Liver (tissue), 9 donors: ENCODE data around the gene MAP3K13. TPM values are rescaled to one million over a fixed set of nuclear protein-coding genes. Genes with fewer than 3 reads are reported as not detected.

Experiments used
- DNase-seq: peaks from one replicate; pipeline ENCODE4 v3.0.0-alpha.2; 2017; ENCODE audit warnings: low spot score
- H3K27ac ChIP-seq, 2 donors: one replicate each; pipeline ENCODE4 v1.7.0; 2013; ENCODE audit warnings: inconsistent platforms in 2 of 2, low read length in 2 of 2, control low read depth in 1 of 2, low read depth in 1 of 2, mild to moderate bottlenecking in 1 of 2
- H3K27me3 ChIP-seq, 4 donors: one replicate each; pipeline versions ENCODE4 v1.6.1 to v1.7.0; 2013; ENCODE audit warnings: low read length in 3 of 4, inconsistent platforms in 1 of 4, mild to moderate bottlenecking in 1 of 4, moderate library complexity in 1 of 4; ENCODE audit not compliant: control insufficient read depth in 4 of 4, insufficient read depth in 4 of 4
- H3K36me3 ChIP-seq, 4 donors: one replicate each; pipeline versions ENCODE4 v1.6.1 to v1.7.0; 2013; ENCODE audit warnings: low read length in 3 of 4, mild to moderate bottlenecking in 3 of 4, low read depth in 1 of 4, moderate library complexity in 1 of 4; ENCODE audit not compliant: control insufficient read depth in 4 of 4, insufficient read depth in 3 of 4
- H3K4me1 ChIP-seq, 4 donors: one replicate each; pipeline versions ENCODE4 v1.6.1 to v1.7.0; 2013; ENCODE audit warnings: low read length in 3 of 4, mild to moderate bottlenecking in 3 of 4, moderate library complexity in 1 of 4; ENCODE audit not compliant: control insufficient read depth in 4 of 4, insufficient read depth in 4 of 4
- H3K4me3 ChIP-seq, 3 donors: one replicate each; pipeline versions ENCODE4 v1.6.1 to v1.7.0; 2013; ENCODE audit warnings: low read length in 3 of 3, control low read depth in 1 of 3, low read depth in 1 of 3, mild to moderate bottlenecking in 1 of 3
- H3K9ac ChIP-seq, 2 donors: one replicate each; pipeline ENCODE4 v1.7.0; 2013; ENCODE audit warnings: low read length in 2 of 2, mild to moderate bottlenecking in 2 of 2, moderate library complexity in 2 of 2, control low read depth in 1 of 2, low read depth in 1 of 2
- H3K9me3 ChIP-seq, 4 donors: one replicate each; pipeline versions ENCODE4 v1.6.1 to v1.7.0; 2013; ENCODE audit warnings: low read length in 3 of 4; ENCODE audit not compliant: control insufficient read depth in 4 of 4
- EGR1 ChIP-seq, 2 donors: IDR thresholded peaks; 2 replicates each; pipeline ENCODE4 v1.6.1; 2016 to 2018; ENCODE audit warnings: antibody characterized with exemption in 2 of 2, low read depth in 2 of 2
- FOXA1 ChIP-seq: IDR thresholded peaks from 2 replicates; pipeline ENCODE4 v1.6.1; 2016; ENCODE audit warnings: antibody characterized with exemption
- FOXA2 ChIP-seq: IDR thresholded peaks from 2 replicates; pipeline ENCODE4 v1.6.1; 2016; ENCODE audit warnings: antibody characterized with exemption
- GABPA ChIP-seq, 2 donors: IDR thresholded peaks in 1 of 2; conservative IDR thresholded peaks in 1 of 2; 2 replicates each; pipeline ENCODE4 v1.6.1; 2016; ENCODE audit warnings: antibody characterized with exemption in 2 of 2, mild to moderate bottlenecking in 1 of 2, moderate library complexity in 1 of 2
- HNF4A ChIP-seq, 2 donors: conservative IDR thresholded peaks; 2 replicates each; pipeline ENCODE4 v1.6.1; 2016; ENCODE audit warnings: antibody characterized with exemption in 2 of 2, mild to moderate bottlenecking in 2 of 2
- HNF4G ChIP-seq: IDR thresholded peaks from 2 replicates; pipeline ENCODE4 v1.6.1; 2016; ENCODE audit warnings: antibody characterized with exemption
- JUND ChIP-seq, 2 donors: IDR thresholded peaks; 2 replicates each; pipeline ENCODE4 v1.6.1; 2016; ENCODE audit warnings: antibody characterized with exemption in 2 of 2
- NR2F2 ChIP-seq: IDR thresholded peaks from 2 replicates; pipeline ENCODE4 v1.6.1; 2016; ENCODE audit warnings: antibody characterized with exemption
- RAD21 ChIP-seq, 2 donors: IDR thresholded peaks; 2 replicates each; pipeline ENCODE4 v1.6.1; 2016; ENCODE audit warnings: antibody characterized with exemption in 2 of 2, mild to moderate bottlenecking in 2 of 2
- RXRA ChIP-seq, 2 donors: IDR thresholded peaks; 2 replicates each; pipeline ENCODE4 v1.6.1; 2017 to 2018; ENCODE audit warnings: antibody characterized with exemption in 2 of 2, mild to moderate bottlenecking in 1 of 2
- SP1 ChIP-seq: IDR thresholded peaks from 2 replicates; pipeline ENCODE4 v1.6.1; 2018; ENCODE audit warnings: antibody characterized with exemption, mild to moderate bottlenecking
- TAF1 ChIP-seq: conservative IDR thresholded peaks from 2 replicates; pipeline ENCODE4 v1.6.1; 2016; ENCODE audit warnings: antibody characterized with exemption, mild to moderate bottlenecking
- YY1 ChIP-seq: IDR thresholded peaks from 2 replicates; pipeline ENCODE4 v1.6.1; 2016; ENCODE audit warnings: antibody characterized with exemption, mild to moderate bottlenecking
- WGBS: extraction: QIAGEN DNeasy Blood & Tissue Kit; methylation state at CpG from one replicate; pipeline ENCODE4 v1.1.7; 2013; 5-methylcytosine and 5-hydroxymethylcytosine counted together
- polyA plus RNA-seq, 2 donors: library from polyadenylated mRNA; stranded (reverse) in 1 of 2; unstranded in 1 of 2; fragments of 200-250 nt in 1 of 2; fragments of >200 nt in 1 of 2; fragmentation: Nextera tagmentation in 1 of 2; extraction: Ambion mirVana in 1 of 2; gene quantifications; one replicate each; pipeline versions ENCODE4 v1.2.1 to v1.2.3, GENCODE V29; 2013 to 2015
- total RNA-seq, 2 donors: library from RNA; depleted of rRNA; stranded (reverse); fragments of >200 nt; gene quantifications; one replicate each; pipeline ENCODE4 v1.2.3, GENCODE V29; 2014
- TF ChIP-seq, protein P1 (sequence below): IDR thresholded peaks from 2 replicates; pipeline ENCODE4 v1.6.1; 2016; ENCODE audit warnings: antibody characterized with exemption
- TF ChIP-seq, protein P2 (sequence below): IDR thresholded peaks from 2 replicates; pipeline ENCODE4 v1.6.1; 2016; ENCODE audit warnings: antibody characterized with exemption
- TF ChIP-seq, protein P3 (sequence below): IDR thresholded peaks from 2 replicates; pipeline ENCODE4 v1.6.1; 2016; ENCODE audit warnings: antibody characterized with exemption
- TF ChIP-seq, protein P4 (sequence below): fragments of 150-350 bp; IDR thresholded peaks from 2 replicates; pipeline ENCODE4 v1.5.1; 2017; ENCODE audit warnings: improper control_type of control experiment, low read depth, low read length; ENCODE audit not compliant: missing input control
- TF ChIP-seq, protein P5 (sequence below): IDR thresholded peaks from 2 replicates; pipeline ENCODE4 v1.6.1; 2016; ENCODE audit warnings: antibody characterized with exemption, mild to moderate bottlenecking
- donor health status: healthy.
- donor health status: healthy.
- donor health status: healthy.
- donor health status: healthy.
- donor health status: healthy.

The MAP3K13 gene
- total and polyA plus RNA-seq, 4 donors, result 11.3 to 38.1 (median 26.5) TPM

DNA sequence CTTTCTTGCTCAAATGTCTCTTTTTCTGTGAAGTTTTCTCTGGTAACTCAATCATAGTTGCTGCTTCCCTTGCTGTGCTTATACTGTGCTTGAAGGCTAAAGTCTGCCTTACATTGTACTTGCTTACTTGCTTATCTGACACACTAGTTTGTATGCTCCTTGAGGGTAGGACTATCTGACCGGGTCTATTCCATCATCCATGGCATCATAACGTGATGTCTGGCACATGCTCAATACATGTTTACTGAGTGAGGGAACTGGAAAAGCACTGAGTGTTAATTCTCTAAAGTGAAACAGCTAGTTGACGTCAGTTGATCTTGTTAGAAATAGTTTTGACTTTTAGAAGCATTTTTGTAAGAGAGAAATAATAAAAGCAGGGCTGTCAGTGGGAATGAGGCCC lies 42.7 kb downstream of the MAP3K13 start:
- Histone ChIP-seq H3K27ac (no peak overlapping the region), H3K4me3 (no peak overlapping the region), H3K9me3 (no peaks in the 10 kb centered on the region), H3K9ac (no peak overlapping the region), H3K4me1 (no peaks in the 10 kb centered on the region), H3K27me3 (no peaks in the 10 kb centered on the region), H3K36me3 (no peaks in the 10 kb centered on the region)
- TF ChIP-seq HNF4A (conservative IDR thresholded peaks at IDR 0.05) (no peak), GABPA (IDR thresholded peaks at IDR 0.05 in 1 of 2, conservative IDR thresholded peaks at IDR 0.05 in 1 of 2) (no peak), YY1 (no peak), FOXA1 (no peak), HNF4G (no peak)
- DNase-seq, result no peak
- WGBS, result 75% methylated on average over 3 of the region's 3 CpGs

DNA sequence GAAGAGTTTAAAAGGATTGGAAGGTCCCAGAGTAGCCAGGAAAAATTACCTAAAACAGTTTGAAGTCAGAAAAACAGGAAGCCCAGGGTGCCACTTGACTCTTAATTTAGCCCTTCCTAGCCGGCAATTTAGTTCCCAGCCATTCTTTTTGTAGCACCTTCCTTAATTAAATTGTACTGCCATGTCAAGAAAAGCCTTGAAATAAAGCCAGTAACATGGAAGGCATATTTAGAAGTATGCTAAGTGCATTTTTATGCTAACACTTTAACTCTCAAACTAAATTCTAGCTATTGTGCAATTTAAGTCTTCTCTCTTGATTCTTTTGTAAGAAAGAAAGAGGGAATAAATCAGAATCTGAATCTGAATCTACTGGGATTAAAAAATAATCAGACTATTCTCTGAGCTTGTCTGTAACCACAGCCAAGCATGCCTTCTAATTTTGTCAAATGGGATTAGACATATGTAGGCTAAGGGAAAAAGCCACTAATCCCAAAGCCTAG lies 43.2 kb downstream of the MAP3K13 start:
- Histone ChIP-seq H3K9ac (no peak overlapping the region), H3K36me3 (no peaks in the 10 kb centered on the region), H3K4me1 (no peaks in the 10 kb centered on the region), H3K4me3 (no peak overlapping the region), H3K27me3 (no peaks in the 10 kb centered on the region), H3K9me3 (no peaks in the 10 kb centered on the region), H3K27ac (no peak overlapping the region)
- DNase-seq, result no peak
- WGBS, result 80% methylated on average over 1 of the region's 1 CpG
- no peak for TF ChIP-seq HNF4G
- TF ChIP-seq TAF1, result no peak
- TF ChIP-seq YY1, result no peak
- TF ChIP-seq RXRA (IDR thresholded peaks at IDR 0.05), result no peak
- TF ChIP-seq, protein P1, sequence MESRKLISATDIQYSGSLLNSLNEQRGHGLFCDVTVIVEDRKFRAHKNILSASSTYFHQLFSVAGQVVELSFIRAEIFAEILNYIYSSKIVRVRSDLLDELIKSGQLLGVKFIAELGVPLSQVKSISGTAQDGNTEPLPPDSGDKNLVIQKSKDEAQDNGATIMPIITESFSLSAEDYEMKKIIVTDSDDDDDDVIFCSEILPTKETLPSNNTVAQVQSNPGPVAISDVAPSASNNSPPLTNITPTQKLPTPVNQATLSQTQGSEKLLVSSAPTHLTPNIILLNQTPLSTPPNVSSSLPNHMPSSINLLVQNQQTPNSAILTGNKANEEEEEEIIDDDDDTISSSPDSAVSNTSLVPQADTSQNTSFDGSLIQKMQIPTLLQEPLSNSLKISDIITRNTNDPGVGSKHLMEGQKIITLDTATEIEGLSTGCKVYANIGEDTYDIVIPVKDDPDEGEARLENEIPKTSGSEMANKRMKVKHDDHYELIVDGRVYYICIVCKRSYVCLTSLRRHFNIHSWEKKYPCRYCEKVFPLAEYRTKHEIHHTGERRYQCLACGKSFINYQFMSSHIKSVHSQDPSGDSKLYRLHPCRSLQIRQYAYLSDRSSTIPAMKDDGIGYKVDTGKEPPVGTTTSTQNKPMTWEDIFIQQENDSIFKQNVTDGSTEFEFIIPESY, result no peak
- TF ChIP-seq RAD21 (IDR thresholded peaks at IDR 0.05), result no peak
- TF ChIP-seq, protein P2, sequence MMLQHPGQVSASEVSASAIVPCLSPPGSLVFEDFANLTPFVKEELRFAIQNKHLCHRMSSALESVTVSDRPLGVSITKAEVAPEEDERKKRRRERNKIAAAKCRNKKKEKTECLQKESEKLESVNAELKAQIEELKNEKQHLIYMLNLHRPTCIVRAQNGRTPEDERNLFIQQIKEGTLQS, result no peak
- no peak for TF ChIP-seq FOXA2
- TF ChIP-seq HNF4A (conservative IDR thresholded peaks at IDR 0.05), result no peak
- TF ChIP-seq NR2F2, result no peak
- TF ChIP-seq, protein P3, sequence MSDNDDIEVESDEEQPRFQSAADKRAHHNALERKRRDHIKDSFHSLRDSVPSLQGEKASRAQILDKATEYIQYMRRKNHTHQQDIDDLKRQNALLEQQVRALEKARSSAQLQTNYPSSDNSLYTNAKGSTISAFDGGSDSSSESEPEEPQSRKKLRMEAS, result no peak
- TF ChIP-seq FOXA1, result no peak
- TF ChIP-seq, protein P4, sequence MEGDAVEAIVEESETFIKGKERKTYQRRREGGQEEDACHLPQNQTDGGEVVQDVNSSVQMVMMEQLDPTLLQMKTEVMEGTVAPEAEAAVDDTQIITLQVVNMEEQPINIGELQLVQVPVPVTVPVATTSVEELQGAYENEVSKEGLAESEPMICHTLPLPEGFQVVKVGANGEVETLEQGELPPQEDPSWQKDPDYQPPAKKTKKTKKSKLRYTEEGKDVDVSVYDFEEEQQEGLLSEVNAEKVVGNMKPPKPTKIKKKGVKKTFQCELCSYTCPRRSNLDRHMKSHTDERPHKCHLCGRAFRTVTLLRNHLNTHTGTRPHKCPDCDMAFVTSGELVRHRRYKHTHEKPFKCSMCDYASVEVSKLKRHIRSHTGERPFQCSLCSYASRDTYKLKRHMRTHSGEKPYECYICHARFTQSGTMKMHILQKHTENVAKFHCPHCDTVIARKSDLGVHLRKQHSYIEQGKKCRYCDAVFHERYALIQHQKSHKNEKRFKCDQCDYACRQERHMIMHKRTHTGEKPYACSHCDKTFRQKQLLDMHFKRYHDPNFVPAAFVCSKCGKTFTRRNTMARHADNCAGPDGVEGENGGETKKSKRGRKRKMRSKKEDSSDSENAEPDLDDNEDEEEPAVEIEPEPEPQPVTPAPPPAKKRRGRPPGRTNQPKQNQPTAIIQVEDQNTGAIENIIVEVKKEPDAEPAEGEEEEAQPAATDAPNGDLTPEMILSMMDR, result no peak
- TF ChIP-seq, protein P5, sequence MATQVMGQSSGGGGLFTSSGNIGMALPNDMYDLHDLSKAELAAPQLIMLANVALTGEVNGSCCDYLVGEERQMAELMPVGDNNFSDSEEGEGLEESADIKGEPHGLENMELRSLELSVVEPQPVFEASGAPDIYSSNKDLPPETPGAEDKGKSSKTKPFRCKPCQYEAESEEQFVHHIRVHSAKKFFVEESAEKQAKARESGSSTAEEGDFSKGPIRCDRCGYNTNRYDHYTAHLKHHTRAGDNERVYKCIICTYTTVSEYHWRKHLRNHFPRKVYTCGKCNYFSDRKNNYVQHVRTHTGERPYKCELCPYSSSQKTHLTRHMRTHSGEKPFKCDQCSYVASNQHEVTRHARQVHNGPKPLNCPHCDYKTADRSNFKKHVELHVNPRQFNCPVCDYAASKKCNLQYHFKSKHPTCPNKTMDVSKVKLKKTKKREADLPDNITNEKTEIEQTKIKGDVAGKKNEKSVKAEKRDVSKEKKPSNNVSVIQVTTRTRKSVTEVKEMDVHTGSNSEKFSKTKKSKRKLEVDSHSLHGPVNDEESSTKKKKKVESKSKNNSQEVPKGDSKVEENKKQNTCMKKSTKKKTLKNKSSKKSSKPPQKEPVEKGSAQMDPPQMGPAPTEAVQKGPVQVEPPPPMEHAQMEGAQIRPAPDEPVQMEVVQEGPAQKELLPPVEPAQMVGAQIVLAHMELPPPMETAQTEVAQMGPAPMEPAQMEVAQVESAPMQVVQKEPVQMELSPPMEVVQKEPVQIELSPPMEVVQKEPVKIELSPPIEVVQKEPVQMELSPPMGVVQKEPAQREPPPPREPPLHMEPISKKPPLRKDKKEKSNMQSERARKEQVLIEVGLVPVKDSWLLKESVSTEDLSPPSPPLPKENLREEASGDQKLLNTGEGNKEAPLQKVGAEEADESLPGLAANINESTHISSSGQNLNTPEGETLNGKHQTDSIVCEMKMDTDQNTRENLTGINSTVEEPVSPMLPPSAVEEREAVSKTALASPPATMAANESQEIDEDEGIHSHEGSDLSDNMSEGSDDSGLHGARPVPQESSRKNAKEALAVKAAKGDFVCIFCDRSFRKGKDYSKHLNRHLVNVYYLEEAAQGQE, result no peak
- no peak for TF ChIP-seq GABPA (IDR thresholded peaks at IDR 0.05 in 1 of 2, conservative IDR thresholded peaks at IDR 0.05 in 1 of 2)
- no peak for TF ChIP-seq EGR1 (IDR thresholded peaks at IDR 0.05; ENCODE audit: low read depth in 2 of 2)
- TF ChIP-seq JUND (IDR thresholded peaks at IDR 0.05), result no peak
- TF ChIP-seq SP1, result no peak
